ENCODE data around the gene LZTR1. TPM values are rescaled to one million over a fixed set of nuclear protein-coding genes. Genes with fewer than 3 reads are reported as not detected.

Gene LZTR1
- total and polyA plus RNA-seq, 2 of the 8 experiments (the other 6 are each of a cell fraction or from before 2014, with no cell fraction given) = 22.3 to 31.0 TPM

- Histone ChIP-seq H2BK20ac (ENCODE audit: low read length) (no peak overlapping the region), H3K9ac (replicated peaks in 1 of 4; ENCODE audit: extremely low read depth in 1 of 4, low read depth in 3 of 4, low read length in 3 of 4) (no peak overlapping the region), H3K36me3 (ENCODE audit: control insufficient read depth in 2 of 4, insufficient read depth in 4 of 4, low read length in 3 of 4) (peaks cover 4 to 24% (median 18%) of the 10 kb centered on the region in 4 experiments; a peak in 6 of 8 replicates), H3K4me3 (ENCODE audit: extremely low read depth in 1 of 4, insufficient read depth in 2 of 4, low read depth in 3 of 4, low read length in 4 of 4) (no peak overlapping the region), H3K23ac (ENCODE audit: insufficient read length) (no peak overlapping the region), H3K23me2 (ENCODE audit: low read depth, low read length) (no peaks in the 10 kb centered on the region), H3K18ac (ENCODE audit: extremely low read depth, low read length) (no peak overlapping the region), H3K14ac (ENCODE audit: insufficient read length) (no peak overlapping the region), H4K91ac (replicated peaks; ENCODE audit: insufficient read length, low read length) (no peak overlapping the region), H2BK120ac (replicated peaks; ENCODE audit: low read depth, low read length) (no peak overlapping the region), H2BK12ac (ENCODE audit: low read depth, low read length) (no peak overlapping the region), H3K56ac (replicated peaks; ENCODE audit: insufficient read length, low read depth, low read length) (no peak overlapping the region), H3K9me3 (ENCODE audit: insufficient read depth in 2 of 2, low read depth in 1 of 2, low read length in 1 of 2) (no peaks in the 10 kb centered on the region), H3K27me3 (replicated peaks in 1 of 4; ENCODE audit: control insufficient read depth in 3 of 4, extremely low read depth in 1 of 4, insufficient read depth in 3 of 4, low read length in 3 of 4) (no peaks in the 10 kb centered on the region), H2BK5ac (ENCODE audit: low read depth, low read length) (peak overlapping the region; percentile 36; the same call in 1 of the 2 replicates), H3K79me2 (ENCODE audit: control insufficient read depth in 1 of 2, insufficient read depth in 2 of 2, low read length in 2 of 2) (peaks cover 22 to 98% of the 10 kb centered on the region in 2 experiments), H2BK15ac (ENCODE audit: low read length) (no peak overlapping the region), H4K20me1 (replicated peaks in 1 of 2; ENCODE audit: control insufficient read depth in 1 of 2, insufficient read depth in 2 of 2, low read length in 2 of 2) (peaks cover 34 to 38% of the 10 kb centered on the region in 2 experiments), H3K4me1 (replicated peaks in 1 of 4; ENCODE audit: control insufficient read depth in 3 of 4, insufficient read depth in 4 of 4, low read length in 3 of 4) (no peaks in the 10 kb centered on the region; a peak in 1 of 7 replicates), H3K79me1 (ENCODE audit: low read depth, low read length) (peaks cover 11% of the 10 kb centered on the region), H3K27ac (ENCODE audit: low read depth, low read length) (no peak overlapping the region), H3K4ac (replicated peaks; ENCODE audit: insufficient read length, low read depth, low read length) (no peak overlapping the region), H2AFZ (ENCODE audit: low read length) (no peak overlapping the region), H4K8ac (ENCODE audit: extremely low read depth, insufficient read depth, low read length) (no peak overlapping the region), H4K5ac (ENCODE audit: insufficient read length, low read depth, low read length) (no peak overlapping the region), H2AK5ac (ENCODE audit: low read depth, low read length) (no peak overlapping the region), H3K4me2 (ENCODE audit: insufficient read depth in 1 of 2, low read depth in 2 of 2, low read length in 2 of 2) (no peak overlapping the region)
- TF ChIP-seq EZH2 (IDR thresholded peaks at IDR 0.05; ENCODE audit: low read depth, low read length, severe bottlenecking) (no peak), CREB1 (IDR thresholded peaks at IDR 0.05) (no peak), CTCF (IDR thresholded peaks at IDR 0.05; ENCODE audit: control extremely low read depth in 1 of 3, insufficient read depth in 1 of 3, low read depth in 1 of 3, low read length in 3 of 3) (no peak), SRF (IDR thresholded peaks at IDR 0.05; ENCODE audit: low read depth, low read length) (no peak), YY1 (IDR thresholded peaks at IDR 0.05; ENCODE audit: low read depth, low read length) (peak; percentile 85)
- CTCF ChIA-PET (ENCODE audit: partially characterized antibody) = interaction anchor here (0.8 to 1.2 kb wide), 4 partner anchors 10 to 156 kb away, joined by 3 to 7 read pairs (median 4); no protein-coding TSS in a partner anchor
- 88% methylated on average over 7 of the region's 7 CpGs; no CpG with 5 or more reads in 1 of the 2 experiments for WGBS, 2 experiments (ENCODE audit: extremely low coverage in 1 of 2, insufficient coverage in 1 of 2, insufficient read length in 1 of 2, insufficient replicate concordance in 2 of 2, low coverage in 1 of 2, low lambda C conversion rate in 2 of 2, missing lambda C conversion rate in 1 of 2)
- POLR2A ChIA-PET (ENCODE audit: partially characterized antibody) = no interaction called here
- DNase-seq (ENCODE audit: low read depth in 1 of 2, low spot score in 2 of 2) (no peak), FAIRE-seq (no peak)
Measured at GRCh38 chr22:20946080-20946986, 35.8 kb upstream of the LZTR1 start.
